Measurements from ENCODE around the gene ELF5. TPM values are rescaled to one million over a fixed set of nuclear protein-coding genes. Genes with fewer than 3 reads are reported as not detected.

The ELF5 gene
- total RNA-seq, 1 experiment from 2014 or later = not detected

Other genes with a start within 250 kb of the ELF5 start
- gene ABTB2, start 155.8 kb downstream of the ELF5 start, total RNA-seq (2014; rRNA removed; shearing (Covaris generic)) = 0.72 and 0.93 TPM in 2 replicates
- 61.6 and 71.1 TPM in 2 replicates for gene CAT, start 74.9 kb downstream of the ELF5 start, total RNA-seq (2014; rRNA removed; shearing (Covaris generic))
- 0.14 TPM in 1 of 2 replicates, not detected in the other for gene EHF, start 107.3 kb upstream of the ELF5 start, total RNA-seq (2014; rRNA removed; shearing (Covaris generic))